Inflammatory macrophage (primary cell): ENCODE data around the gene PTPN3.

ENCODE experiments used
- DNase-seq, 2 donors: peaks; one replicate each; pipeline ENCODE4 v3.0.0-alpha.2; 2020 to 2022

The PTPN3 gene

GRCh38 chr9:109476642-109477257 is 21.4 kb downstream of the PTPN3 start:
- no peak for DNase-seq

DNA sequence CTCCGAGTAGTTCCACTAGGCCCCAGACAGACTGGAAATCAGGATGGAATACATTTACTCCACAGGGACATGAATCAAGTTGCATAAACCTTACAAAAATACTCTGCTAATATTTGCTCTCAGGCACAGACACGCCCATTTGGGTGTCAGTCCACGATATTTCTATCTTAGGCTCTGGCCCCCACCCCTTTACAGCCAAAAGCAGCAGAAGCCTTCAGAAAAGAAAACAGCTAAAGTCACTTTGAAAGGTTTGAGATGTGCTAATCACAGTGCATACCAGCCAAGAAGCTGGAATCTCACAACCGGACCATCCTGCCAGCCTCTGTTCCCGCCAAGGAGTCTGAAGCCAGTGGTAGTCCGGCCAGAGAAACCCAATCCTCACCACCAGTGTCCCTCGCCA is 22.6 kb downstream of the PTPN3 start:
- DNase-seq = no peak

DNA sequence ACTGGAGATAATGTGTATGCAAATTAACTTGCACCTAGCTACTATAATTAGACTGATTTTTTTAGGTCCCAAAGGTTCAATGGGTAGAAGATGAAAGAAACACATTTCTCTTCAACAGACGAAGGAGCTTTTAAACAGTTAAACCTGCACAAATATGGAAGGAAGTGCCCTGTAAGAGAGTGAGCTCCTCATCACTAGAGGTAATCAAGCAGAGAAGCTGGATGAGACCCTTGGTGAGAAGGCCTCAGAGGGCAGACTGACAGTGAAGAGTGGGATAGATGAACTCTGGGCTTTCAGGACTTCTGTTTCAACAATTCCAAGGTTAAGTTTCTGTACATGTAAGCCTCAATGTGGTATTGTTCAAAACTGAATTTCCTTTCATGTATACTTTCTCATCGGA is 23.2 kb downstream of the PTPN3 start:
- DNase-seq = no peak

DNA sequence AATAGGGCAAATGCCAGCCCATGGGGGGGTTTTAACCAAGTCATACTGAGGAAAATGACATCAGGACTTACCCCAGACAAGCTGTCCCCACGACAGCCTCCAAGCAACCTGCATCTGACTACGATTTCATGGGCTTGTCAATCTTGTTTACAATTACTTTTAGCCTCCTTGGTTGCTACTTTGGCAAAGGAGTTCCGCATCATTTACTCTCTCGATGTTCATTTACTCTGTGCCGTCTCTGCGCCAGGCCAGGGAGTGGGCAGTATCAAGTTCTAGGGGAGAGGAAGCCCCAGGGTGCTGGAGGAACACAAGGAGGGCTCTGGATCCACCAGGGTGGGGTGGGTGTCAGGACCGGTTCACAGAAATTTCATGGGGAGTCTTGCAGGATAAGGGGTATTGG is 23.9 kb downstream of the PTPN3 start:
- no peak for DNase-seq

DNA sequence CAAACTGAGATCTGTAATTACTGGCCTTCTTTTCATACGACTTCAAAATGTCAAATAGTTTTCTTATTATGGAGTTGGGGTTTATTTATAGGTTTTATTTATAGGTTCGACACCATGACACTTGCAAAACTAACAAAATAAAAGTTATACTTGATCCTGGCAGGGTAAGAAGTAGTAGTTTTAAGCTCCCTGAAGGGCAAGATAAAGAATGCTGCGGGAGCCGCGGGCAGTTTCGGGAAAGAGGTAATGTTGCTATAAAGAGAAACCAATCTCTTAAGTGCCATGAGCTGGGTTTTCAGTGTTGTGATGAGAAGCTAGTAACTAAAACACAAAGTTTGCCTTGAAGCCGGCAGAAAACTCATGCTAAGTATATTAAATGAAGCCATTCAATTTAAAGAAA is 24.8 kb downstream of the PTPN3 start:
- DNase-seq = no peak

DNA sequence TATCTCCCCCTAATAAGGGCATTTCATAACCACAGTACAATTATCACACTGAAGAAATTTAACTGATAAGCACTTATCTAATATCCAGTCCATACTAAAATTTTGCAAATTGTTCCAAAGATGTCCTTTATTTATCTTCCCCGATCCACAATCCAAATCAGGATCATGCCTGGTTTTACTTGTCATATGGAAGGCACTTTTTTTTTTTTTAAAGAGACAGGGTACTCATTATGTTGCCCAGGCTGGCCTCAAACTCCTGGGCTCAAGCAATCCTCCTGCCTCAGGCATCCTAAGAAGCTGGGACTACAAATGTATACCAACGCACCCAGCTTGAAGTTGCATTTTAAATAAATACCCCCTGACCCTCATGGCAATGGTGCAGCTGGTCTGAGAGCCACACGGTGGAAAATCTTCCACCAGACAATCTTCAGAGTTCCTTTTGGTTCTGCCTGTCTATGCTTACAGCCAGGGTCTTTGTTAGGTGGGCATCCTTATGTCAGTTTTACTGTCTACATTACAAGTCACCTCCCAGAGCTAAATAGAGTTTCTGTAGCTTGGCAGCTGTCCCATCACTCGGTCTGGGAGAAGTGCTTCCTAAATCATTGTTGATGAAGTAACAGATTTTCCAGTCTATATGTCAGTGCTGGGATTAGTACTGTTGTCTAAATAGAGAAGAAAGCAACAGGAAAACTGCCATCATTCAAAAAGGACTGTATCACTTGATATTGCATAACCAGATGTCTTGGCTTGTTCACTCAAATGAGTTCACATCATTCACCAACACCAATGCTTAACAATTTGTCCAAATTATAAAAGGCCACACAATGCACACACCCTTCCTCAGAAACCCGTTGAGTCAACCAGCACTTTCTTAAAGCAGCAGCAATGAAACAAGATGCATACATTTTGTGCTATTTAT is 26.4 kb downstream of the PTPN3 start:
- DNase-seq = no peak

DNA sequence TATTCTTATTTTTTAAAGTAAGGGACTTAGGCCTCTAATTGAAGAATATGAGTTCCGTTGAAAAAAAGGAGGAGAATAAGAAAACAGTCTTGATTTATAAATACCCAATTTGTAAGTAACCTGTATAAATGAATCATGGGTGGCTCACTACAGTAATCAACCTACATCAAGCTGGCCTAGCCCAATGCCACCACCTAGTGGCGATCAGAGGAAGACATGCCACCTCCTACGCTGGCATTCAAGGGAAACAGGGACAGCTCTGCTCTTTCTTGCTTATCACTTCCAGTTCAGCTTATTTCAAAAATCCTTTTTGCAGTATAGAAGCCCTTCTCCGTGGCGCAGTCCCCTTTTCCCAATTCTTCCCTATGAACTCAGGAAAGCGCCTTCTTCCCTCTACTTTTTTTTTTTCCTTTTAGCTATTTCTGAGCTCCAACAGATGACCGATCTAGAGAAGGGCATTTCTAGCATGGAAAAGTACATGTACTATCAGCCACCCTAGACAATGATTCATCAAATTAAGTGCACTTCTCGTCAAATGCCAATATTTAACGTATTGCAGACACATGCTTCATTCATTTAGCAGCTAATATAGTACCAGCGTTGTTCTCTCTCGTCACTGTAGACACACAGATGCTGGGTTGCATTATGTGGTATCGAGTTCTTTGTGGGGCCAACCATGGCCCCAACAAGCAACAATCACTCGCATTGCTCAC is 28.3 kb downstream of the PTPN3 start:
- peak; percentile 71 to 75 for DNase-seq

DNA sequence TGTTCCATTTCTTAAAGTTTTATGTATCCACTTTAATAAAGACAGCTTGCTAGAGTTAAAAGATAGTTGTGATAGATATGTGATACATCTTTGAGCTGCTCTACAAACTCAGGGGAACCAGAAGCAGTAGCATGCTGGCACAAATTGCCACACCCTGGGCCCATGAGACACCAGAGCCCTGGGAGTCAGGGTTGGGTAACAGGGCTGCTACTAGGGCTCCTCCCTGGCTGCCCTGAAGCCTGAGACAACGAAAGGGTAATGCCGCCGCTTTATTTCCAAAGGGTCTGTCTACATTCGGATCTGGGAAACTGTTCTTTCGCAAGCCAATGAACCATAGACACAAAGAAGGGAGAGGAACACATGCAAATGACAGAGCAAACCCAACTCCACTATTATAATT is 29.2 kb downstream of the PTPN3 start:
- no peak for DNase-seq

DNA sequence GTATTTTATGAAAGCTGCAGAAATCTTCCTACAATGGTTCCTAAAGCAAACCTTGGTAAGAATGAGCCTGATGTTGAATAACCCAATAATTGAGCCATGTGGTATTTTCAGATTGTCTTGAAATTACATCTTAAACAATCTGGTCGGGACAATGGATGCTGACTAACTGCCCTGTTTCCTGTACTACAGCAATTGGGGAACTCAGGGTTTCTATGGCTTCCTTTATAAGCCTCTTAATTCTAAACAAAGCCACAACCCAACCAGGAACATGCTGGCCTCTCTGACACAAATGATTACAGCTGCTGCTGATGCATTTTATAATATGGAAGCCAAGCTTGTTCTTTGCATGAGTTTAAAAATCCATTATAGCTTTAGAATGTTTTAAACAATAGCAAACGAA is 30.2 kb downstream of the PTPN3 start:
- peak; percentile 25 to 58 for DNase-seq

- DNase-seq = no peak
Observed at GRCh38 chr9:109466623-109467590, 31.2 kb downstream of the PTPN3 start.

DNA sequence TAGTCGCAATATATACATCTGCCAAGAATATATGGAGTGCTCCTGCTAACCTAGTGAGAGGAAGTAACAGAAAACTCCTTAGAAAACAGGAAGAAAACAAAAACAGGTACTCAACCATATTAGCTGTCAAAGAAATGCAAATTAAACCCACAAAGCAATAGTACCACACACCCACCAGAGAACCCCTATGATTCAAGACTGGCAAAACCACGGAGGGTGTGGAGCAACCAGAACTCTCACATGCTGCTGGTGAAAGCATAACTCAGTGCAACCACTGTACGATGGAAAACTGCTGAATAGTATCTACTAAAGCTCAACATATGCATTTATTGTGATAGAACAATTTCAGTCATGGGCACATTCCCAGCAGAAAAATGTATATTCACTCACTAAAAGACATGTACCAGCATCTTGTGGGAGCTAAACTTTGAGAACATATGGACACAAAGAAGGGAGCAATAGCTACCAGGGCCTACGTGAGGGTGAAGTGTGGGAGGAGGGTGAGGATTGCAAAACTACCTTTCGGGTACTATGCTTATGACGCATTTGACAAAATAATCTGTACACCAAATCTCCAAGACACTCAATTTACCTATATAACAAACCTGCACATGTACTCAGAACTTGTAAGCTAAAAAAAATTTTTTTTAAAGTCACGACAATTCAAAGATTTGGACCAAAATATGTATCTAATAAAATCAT is 34.0 kb downstream of the PTPN3 start:
- peak; percentile 14 to 15 for DNase-seq

GRCh38 chr9:109460576-109460975 is 37.5 kb downstream of the PTPN3 start:
- no peak for DNase-seq

DNA sequence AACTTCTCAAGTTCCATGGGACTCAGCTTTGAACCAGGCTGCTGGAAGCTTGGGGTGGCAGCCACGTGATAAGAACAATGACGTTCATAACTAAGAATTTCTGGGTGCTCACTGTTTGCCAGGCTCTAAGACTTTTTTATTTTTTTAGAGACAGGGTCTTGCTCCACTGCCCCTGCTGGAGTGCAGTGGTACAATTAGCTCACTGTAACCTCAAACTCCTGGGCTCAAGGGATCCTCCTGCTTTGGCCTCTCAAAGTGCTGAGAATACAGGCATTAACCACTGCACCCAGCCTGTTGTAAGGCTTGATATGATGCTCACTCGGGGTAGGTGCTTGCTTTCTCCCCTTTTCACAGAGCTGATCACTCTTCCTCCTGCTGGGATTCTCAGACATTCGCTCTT is 38.7 kb downstream of the PTPN3 start:
- DNase-seq = no peak

DNA sequence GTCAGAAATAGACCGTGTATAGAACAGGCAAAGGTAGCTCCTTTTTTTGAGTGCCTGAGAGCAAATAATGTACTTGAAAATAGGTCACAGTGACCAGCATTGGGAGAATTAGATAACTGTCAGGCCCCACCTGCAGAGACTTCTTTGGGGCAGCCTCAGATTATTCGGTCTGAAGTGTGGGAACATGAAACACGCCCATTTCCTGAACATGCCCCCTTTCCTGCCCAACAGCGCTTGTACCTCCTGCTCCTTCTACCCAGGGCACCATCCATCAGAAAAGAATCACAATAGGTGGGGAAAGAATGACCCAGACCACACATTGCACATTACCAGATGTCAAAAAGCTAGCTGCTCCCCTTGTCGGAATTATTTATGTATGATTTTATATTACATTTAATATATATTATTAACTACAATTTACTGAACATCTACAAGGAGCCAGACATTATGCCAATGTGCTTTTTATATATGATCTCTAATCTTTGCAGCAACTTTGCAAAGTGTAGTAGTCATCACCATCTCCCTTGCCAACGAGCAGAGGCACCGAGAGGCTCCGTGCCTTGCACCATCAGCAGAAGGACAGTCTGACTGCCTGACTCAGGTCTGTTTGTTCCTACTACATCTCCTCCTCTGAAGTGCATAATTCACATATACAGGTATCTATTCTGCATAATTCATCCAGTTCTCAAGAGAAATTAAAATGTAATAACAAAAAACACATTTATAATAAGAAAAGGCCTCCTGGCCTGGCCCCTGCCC is 39.5 kb downstream of the PTPN3 start:
- no peak for DNase-seq

DNA sequence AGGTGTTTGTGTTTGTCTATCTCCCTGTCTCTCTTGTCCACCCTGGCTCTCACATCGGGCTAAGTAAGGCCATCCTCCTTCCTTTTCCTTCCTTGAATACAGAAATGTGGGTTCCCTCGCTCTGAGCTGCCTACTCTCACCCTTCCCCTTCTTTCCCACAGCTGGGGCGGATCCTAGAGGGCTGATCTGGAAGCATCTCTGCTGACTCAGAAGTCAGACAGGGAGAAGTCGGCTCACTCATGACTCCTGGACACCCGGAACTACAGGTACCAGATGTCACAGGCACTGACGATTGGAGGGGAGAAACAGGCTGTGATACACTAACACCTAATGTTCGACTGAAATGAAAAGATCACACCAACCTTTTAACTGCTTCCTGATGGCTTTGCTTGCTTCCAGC is 41.3 kb downstream of the PTPN3 start:
- DNase-seq = no peak

- no peak for DNase-seq
Observed at GRCh38 chr9:109455861-109456260, 42.2 kb downstream of the PTPN3 start.

DNA sequence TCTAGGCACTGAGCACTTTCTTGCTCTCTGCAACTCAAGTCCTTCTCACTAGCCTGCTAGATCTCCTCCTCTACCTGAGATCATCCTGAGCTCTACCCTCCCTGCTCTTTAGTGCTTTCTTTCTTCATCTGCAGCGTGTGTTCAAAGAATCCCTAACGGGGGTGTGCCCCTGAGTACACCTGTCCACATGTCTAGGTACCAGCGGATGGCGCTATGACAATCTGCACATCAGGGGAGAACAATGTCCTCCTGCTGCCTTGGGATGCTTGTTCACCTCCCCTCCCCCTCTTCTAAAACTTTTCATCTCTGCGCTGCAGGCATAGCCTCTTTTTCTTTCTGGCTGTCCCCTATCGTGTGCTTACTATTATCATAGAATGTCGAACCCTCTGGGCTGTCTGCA is 42.7 kb downstream of the PTPN3 start:
- DNase-seq = no peak

GRCh38 chr9:109454601-109455155 is 43.4 kb downstream of the PTPN3 start:
- no peak for DNase-seq

DNA sequence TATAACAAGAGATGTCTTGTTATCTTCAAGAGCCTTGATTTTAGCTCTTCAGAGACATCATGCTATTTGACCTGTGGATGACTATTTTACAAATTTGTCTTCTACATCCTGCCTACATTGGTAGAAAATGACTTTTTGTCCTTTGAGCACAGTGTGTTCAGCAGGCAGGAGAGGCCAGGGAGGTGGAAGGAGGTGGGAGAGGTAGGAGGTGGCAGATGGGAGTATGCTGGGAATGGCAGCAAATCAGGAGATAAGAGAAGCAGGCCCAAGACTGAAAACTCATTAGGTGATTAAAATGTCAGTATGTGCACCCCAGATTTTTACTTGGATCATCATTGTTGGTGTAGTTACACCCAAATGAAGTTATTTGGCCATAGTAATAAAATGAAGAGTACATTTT is 44.1 kb downstream of the PTPN3 start:
- DNase-seq = no peak

GRCh38 chr9:109453210-109453842 is 44.8 kb downstream of the PTPN3 start:
- DNase-seq = no peak
